C4-2B (cell line): ENCODE data around the gene MCCD1.

Experiments used
- CTCF ChIP-seq: fragments of 450-650 bp; conservative IDR thresholded peaks from 2 replicates; pipeline ENCODE4 v1.5.1; 2017; ENCODE audit warnings: mild to moderate bottlenecking
- ZFX ChIP-seq: fragments of 450-650 bp; IDR thresholded peaks from 2 replicates; pipeline ENCODE4 v1.6.1; 2017

GRCh38 chr6:31521835-31522234 is 6.9 kb upstream of the MCCD1 start:
- no peak for TF ChIP-seq CTCF
- no peak for TF ChIP-seq ZFX
